Kasumi-1 (cell line): ENCODE measurements around the gene CD9.
"Not testable (repeated sequence)": the region's sequence is repeated elsewhere in the genome, so short reads cannot be mapped to it uniquely, and the experiment has no call there.

Source experiments
- DNase-seq, 2 experiments: peaks; one replicate each; lab custom pipeline; 2025; lab: John Stamatoyannopoulos, UW

The CD9 gene, protein sequence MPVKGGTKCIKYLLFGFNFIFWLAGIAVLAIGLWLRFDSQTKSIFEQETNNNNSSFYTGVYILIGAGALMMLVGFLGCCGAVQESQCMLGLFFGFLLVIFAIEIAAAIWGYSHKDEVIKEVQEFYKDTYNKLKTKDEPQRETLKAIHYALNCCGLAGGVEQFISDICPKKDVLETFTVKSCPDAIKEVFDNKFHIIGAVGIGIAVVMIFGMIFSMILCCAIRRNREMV

DNA sequence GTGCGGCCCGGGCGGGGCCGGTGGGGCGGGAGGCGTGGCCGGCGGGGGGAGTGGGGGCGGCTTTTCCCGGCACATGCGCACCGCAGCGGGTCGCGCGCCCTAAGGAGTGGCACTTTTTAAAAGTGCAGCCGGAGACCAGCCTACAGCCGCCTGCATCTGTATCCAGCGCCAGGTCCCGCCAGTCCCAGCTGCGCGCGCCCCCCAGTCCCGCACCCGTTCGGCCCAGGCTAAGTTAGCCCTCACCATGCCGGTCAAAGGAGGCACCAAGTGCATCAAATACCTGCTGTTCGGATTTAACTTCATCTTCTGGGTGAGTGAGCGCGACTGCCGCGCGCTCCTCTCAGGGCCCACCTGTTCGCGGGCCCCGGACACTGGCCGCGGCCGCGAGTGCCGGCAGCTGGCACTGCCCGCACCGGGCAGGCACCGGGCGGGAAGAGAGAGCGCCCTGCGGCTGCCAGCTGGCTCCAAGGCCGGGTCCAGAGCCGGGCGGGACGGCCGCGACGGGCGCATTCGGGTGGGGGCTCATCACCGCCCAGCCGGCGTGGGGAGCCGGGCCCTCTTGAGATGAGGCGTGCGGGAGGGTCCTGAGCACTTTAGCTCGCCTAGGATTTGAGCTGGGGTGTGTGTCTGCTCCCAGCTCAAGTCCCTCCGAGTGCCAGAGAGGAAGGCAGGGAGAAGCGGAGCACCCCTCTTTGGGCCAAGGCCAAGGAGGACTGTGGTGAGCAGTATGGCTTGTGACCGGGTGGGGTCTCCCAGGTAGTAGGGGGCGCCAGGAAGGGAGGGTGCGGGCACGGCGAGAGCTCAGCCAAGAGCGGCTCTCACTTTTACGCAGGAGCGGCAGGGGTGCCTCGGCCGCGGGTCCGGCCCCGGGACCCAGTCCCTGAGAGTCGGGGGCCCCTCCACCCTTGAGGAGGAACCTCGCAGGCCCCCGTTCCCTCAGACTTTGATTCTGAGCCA is at the start of gene CD9:
Gene CD9 (plus strand): TSS at position 145 of the 957 bp plus-strand sequence. CDS start 100 bp downstream, at position 245.
- DNase-seq: no peak

DNA sequence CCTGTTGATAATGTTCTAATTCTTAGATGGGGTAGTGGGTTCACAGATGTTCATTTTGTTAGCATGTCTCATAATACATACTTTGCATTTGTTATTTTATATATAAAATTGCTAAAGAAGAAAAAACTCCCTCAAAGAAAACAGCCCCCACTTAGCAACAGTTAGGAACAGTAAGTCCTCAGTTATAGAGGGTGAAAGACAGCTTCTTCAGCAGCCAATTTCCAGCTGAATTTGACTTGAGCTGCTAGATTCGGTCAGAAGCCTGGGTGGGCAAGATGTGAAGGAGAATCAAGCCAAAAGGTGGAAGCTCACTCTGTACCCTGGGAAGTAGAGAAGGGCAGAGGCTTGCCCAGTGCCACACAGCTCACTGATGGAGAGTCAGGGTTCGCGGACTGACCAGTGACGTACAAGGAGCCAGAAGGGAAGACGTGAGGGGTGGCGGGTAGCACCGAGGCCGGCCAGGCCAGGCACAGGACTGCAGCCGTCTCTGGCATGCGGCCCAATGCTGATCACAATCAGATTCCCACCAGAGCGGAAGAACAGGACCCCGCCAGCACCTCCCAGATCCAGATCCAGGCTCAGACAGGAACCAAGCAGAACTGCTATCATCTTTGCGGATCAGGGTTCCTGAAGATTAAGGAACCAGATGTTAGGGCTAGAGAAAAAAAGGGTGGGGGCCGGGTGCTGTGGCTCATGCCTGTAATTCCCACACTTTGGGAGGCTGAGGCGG is 45.3 kb upstream of the CD9 start:
- DNase-seq: no peak

DNA sequence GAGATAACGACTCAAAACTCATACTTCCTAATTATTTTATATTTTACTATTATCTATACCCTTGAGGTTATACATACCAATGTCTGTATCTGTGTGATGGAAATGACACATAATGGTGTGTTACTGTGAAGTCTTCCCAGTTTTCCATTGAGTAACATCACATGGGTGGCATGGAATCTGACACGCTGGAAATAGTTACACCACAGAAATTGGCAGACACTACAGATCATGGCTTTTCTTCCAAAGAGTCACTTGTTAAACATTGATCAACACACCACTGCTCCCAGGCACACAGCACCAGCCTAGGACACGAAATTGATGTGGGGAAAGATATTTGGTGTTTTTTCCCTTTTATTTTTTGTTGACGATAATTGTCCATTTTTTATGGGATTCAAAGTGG is 42.7 kb upstream of the CD9 start:
- DNase-seq: no peak

DNA sequence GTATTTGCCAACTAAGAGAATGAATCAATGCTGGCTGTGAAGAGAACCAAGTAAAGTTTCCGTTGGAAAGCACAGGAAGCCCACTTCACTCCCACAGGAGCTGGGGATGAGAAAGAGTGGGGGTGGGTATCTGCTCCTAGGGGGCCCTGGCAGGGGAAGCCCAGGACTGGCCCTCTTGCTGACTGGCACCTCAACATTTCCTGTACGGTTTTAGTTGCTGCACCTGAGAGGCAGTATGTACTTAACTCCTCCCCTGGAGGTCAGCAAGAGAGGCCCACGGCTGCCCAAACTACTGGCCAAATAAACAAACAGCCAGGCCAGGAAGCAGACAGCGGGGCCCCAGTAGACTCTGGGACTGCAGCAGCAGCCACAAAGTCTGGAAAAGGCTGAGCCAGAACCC is 41.9 kb upstream of the CD9 start:
- DNase-seq: no peak

DNA sequence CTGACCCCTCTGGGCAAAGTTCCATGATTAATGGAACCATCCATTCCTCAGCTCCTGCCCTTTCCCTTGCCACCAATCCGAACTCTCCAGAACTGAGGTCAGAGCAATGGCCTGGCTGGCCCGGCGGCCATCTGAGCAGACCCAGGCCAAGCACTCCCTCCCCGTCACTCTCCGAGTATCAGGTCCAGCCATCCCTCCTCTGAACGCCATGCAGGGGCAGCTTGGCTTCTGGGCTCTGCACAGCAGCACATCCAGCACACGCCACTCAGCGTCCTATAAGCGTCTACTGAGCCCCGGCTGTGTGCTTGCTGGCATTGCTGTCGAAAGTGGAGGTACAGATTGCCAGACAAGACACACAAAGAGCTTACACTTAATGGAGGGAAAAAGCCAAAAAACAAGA is 41.5 kb upstream of the CD9 start:
- no peak for DNase-seq

DNA sequence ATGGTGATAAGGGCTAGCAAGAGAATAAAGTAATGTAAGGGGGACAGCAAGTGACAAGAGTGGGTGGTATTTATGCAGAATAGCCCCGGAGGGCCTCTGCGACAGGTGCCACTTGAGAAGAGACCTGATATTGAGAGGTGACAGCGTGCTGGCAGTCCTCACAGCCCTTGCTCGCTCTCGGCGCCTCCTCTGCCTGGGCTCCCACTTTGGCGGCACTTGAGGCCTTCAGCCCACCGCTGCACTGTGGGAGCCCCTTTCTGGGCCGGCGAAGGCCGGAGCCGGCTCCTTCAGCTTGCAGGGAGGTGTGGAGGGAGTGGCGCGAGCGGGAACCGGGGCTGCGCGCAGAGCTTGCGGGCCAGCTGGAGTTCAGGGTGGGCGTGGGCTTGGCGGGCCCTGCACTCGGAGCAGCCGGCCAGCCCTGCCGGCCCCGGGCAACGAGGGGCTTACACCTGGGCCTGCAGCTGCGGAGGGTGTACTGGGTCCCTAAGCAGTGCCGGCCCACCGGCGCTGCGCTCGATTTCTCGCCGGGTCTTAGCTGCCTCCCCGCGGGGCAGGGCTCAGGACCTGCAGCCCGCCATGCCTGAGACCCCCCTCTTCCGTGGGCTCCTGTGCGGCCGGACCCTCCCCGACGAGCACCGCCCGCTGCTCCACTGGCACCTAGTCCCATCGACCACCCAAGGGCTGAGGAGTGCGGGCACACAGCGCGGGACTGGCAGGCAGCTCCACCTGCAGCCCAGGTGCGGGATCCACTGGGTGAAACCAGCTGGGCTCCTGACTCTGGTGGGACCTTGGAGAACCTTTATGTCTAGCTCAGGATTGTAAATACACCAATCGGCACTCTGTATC is 40.8 kb upstream of the CD9 start:
- not testable (repeated sequence) for DNase-seq

DNA sequence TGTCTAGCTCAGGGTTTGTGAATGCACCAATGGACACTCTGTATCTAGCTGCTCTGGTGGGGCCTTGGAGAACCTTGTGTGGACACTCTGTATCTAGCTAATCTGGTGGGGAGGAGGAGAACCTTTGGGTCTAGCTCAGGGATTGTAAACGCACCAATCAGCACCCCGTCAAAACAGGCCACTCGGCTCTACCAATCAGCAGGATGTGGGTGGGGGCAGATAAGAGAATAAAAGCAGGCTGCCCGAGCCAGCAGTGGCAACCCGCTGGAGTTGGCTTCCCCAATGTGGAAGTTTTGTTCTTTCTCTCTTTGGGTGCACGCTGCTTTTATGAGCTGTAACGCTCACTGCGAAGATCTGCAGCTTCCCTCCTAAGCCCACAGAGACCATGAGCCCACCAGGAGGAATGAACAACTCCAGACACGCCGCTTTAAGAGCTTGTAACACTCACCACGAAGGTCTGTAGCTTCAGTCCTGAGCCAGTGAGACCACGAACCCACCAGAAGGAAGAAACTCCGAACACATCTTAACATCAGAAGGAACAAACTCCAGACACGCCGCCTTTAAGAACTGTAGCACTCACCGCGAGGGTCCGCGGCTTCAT is 40.1 kb upstream of the CD9 start:
- not testable (repeated sequence) for DNase-seq

DNA sequence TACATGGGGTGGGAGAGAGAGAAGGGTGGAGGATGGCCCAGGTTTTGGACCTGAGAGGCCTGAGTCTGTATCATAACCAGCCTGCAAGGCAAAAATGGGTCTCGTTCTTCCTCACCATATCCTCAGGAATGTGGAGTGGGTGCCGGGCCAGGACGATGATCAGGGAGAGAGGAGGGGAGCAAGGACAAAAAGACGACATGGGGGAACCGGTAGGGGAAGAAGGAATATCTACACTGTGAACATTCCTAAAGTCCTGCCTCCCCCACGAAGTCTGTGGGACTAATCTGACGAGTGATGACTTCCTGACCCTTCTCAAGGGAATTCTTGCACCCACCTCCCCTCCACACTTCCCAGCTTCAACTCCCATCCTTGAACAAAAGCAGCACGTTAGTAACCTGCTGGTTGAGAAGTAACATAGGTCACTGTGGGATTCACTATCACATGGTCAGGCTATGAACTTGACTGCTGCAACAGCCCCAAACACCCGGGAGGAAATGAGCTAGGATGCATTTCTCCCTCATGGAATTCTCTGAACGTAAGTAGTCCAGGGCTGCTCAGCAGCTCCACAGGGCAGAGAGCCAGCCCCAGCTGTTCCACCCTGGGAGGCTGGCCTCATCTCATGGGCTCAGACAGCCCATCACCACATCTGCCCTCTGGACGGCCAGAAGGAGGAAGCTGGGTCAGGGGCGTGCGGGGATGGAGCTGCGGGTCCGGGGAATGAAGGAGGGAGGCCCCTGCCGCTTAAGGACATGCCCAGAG is 38.9 kb upstream of the CD9 start:
- no peak for DNase-seq

DNA sequence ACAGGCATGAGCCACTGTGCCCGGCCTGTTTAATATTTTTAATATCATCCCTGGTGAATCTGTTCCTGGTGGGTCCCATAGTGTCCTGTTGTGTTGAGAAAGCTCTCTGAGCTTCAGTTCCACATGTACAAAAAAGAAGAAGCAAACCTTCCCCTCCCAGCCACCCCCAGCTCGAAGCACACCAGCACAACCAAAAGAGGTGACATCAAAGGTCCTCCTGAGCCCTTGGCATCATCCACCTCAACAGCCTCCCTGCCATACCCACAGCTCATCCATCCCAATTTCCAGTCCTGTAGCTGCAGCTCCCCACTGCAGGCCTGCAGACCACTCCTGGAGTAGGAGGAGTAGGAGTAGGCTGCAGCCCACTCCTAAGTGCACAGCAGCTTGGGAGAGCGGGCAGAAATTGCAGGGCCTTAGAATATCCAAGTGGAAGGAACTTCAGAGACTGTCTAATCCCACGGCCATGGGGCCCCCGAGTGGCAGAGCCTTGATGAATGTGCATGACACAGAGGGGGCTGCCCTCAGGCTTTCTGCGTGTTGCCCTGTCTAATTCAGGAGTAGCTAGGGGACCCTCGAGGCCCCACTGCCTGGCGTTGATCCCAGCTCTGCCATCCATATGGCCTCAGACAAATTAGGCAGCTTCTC is 36.7 kb upstream of the CD9 start:
- no peak for DNase-seq

DNA sequence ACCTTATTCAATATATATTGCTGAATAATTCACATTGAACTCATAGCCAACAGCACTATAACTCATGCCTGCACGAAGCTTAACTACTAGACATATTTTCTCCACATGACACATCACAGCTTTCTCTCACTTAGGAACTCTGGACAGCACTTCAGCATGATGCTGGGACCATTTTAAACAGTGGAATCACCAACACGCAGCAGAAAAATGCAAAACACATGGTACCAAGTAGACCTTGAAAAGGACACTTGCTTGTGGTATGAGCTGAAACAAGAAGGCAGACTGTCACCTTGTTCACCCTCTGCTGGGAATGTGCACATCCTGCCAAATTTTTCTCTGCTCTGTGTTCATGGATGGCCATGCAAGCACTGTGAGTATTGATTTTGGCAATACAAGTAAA is 34.8 kb upstream of the CD9 start:
- no peak for DNase-seq

DNA sequence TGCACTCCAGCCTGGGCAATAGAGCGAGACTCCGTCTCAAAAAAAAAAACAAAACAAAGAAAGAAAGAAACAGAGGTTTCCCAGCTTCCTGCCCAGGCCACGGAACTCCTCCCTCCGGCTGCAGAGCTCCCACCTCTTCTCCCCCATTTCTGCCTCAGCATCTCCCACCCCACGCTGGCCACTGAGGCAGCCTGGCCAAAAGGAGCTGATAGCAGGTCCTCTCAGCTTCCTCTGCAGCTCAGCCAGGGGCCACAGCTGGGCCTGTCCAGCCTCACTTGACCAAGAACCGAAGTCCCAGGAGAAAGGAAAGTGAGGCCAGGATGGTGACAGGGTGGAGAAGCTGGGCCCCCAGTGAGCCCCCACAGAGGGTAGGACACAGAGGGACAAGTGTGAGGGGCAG is 33.4 kb upstream of the CD9 start:
- no peak for DNase-seq

DNA sequence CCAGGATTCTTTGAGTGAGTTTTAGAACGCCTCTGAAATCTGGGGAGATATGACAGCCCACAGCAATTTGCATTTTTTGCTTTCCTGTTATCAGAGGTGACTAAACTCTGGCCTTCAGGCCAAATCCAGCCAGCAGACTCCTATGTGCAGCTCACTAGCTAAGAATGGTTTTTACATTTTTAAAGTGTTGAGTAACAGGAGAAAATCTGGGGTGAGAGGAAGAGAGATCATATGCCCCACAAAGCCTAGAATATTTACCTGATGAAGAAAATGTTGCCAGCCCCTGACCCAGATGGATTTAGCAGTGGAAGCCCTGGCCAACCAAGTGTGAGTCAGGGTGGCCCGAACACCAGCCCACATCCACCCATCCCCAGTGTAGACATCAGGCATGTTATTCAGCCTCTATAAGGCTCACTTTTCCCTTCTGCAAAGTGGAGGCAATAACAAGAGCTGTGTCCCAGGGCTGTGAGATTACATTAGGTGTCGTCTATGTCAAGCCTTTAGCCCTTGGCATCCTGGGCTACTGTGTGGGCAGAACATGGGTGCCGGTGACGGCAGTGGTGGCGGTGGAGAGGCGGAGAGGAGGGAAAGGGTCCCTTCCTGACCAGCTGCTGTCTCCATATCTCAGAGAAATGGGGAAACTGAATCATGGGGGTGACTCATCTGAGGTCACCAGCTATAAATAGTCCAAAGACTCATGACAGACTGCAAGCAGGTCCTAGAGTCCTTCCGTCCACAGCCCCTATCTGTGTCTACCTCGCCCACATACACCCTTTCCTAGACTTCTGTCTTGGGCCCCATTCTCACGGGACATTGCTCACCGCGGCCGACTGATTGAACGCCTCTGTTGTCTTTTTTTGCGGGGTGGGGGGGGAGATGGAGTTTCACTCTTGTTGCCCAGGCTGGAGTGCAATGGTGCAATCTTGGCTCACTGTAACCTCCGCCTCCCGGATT is 32.6 kb upstream of the CD9 start:
- peak; percentile 66 to 72 for DNase-seq

DNA sequence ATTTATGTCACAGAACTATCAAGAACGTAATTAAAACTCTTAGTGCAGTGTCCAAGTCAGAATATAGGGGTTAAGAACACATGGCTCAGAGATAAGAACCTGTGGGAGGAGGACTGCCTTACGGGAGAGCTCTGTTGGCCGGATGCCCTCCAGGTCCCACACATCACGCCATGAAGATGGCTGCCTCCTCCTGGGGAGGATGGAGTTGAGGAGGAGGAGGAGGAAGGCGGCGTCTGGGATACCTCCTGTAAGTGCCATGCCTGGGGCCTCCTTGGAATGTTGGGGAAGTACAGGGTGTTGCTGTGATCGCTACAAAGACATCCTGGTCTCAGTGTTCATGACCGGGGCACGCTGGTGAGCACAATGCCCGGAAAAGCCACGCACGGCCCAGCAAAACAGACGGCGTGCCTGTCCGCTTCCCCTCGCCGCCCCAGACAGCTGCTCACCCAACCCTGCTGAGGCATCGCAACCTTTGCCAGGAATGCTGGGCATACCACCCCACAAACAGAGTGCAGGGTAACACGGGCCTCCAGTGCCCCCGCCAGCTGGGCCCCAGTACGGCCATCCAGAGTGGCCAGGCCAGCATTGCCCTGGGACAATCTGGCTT is 28.7 kb upstream of the CD9 start:
- DNase-seq: no peak

DNA sequence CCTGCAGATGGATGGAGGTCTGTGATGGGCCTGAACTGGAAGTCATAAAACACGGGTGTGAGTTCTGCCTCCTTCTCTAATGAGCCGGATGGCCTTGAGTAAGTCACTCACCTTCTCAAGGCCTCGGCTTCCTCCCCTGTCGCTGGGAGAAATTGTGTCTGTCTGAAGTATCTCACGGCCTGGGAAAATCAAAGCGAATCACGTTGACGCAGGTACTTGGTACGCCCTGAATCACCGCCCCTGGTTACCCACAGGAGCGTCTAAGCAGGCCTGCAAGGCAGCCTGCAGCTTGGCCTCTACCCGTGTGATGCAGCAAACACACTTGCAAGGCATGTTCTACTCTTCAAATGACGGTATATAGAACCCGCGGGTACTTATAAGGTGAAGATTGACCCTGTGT is 28.1 kb upstream of the CD9 start:
- DNase-seq: no peak

DNA sequence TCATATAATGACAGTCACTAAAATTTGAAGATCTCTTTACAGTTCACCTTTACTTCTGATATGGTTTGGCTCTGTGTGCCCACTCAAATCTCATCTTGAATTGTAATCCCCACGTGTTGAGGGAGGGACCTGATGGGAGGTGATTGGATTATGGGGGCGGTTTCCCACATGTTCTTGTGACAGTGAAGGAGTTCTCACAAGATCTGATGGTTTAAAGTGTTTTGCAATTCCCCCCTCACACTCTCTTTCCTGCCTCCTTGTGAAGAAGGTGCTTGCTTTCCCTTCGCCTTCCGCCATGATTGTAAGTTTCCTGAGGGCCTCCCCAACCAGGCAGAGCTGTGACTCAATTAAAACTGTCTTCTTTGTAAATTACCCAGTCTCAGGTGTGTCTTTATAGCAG is 27.3 kb upstream of the CD9 start:
- DNase-seq: no peak

DNA sequence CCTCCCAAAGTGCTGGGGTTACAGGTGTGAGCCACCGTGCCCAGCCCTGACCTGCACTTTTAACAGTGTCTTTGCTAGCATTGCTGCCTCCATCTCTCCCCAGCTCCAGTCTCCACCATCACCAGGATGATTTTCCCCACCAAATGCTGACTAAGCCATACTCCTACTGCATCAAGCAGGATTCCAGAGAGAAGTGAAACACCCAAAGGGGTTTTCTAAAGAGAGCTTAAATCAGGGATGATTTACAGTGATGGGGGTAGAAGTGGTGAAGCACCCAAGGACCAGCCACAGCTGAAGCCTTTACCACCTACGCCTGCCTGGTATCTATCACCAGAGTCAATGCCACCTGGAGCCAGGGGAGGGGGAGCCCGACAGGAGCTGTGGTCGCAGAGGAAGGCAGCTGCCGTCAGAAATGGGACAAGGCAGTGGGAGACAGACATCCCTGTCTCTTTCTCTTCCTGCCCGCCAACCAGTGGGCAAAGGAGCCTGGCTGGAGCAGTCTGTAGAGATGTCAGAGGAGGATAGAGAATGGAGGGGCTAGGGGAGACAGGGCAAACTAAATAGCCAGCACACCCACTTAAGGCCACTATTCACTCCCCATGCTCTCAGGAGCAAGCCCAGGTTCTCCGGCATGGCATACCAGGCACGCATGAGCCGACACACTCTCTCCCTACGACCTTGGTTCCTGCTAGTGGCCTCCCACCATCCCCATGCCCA is 22.4 kb upstream of the CD9 start:
- DNase-seq: no peak

DNA sequence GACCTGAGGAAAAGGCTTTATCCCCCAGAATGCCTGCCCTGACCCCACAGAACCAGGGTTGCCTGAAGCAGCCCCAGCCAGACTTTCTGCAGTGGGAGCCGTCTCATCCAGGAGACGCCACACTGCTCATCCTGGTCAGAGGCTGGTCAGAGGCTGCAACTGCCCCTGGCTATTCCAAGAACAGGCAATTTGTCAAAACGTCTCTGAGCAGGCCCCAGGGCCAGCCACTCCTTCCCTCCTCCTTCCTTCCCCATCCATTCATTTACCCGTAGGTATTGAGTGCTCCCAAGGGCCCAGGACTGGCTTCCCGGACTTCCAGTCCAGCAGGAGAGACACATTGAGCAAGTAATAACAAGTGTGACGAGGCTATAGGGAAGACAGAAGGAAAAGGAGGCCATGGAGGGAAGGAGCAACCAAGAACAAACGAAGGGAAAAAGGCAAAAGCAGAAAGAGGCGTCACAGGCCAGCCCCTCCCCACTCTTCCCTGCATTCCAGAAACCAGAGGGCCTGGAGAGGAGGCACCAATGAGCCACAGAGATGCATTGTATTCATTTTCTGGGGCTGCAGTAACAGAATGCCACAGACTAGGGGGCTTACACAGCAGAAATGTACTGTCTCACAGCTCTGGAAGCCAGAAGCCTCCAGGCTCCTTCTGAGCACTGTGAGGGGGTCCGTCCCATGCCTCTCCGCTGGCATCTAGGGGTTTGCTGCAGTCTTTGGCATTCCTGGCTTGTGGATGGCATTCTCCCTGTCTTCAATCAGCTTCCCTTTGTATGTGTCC is 21.0 kb upstream of the CD9 start:
- no peak for DNase-seq
